Measurements from ENCODE around the gene CCL13.

Gene CCL13

GRCh38 chr17:34386697-34387550 lies 30.6 kb downstream of the CCL13 start:
- Histone ChIP-seq H3K9me3 (ENCODE audit: control insufficient read depth in 1 of 2, low read length in 2 of 2) (no peaks in the 10 kb centered on the region), H3K4me3 (ENCODE audit: low read depth in 1 of 2, low read length in 2 of 2) (no peak overlapping the region), H3K27me3 (ENCODE audit: low read depth, low read length) (no peaks in the 10 kb centered on the region), H3K36me3 (ENCODE audit: control insufficient read depth in 1 of 2, insufficient read depth in 2 of 2, low read length in 2 of 2) (no peaks in the 10 kb centered on the region), H3K27ac (ENCODE audit: low read length) (no peak overlapping the region), H3K4me1 (ENCODE audit: control insufficient read depth in 1 of 2, insufficient read depth in 2 of 2, low read length in 2 of 2) (peaks cover 0 to 3% of the 10 kb centered on the region in 2 donors)

DNA sequence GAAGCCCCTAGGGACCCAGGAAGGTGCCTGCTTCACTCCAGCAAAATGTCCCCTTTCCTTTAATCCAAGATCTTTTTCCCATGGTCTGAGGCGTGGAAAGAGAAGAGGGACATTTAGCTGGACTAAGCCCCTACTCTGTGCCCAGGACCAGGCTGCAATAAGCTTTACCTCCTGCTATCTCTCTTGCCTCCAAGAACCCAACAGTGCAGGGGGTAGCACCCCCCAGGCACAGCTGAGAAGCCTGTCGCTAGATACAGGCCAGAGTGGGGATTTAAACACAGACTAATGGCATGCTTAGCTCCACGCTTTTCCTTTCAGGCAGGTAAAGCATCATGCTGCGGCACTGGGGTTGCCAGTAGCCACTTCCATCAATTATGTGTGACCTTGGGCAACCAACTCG lies 31.3 kb downstream of the CCL13 start:
- Histone ChIP-seq H3K36me3 (ENCODE audit: control insufficient read depth in 1 of 2, insufficient read depth in 2 of 2, low read length in 2 of 2) (no peaks in the 10 kb centered on the region), H3K9me3 (ENCODE audit: control insufficient read depth in 1 of 2, low read length in 2 of 2) (no peaks in the 10 kb centered on the region), H3K4me1 (ENCODE audit: control insufficient read depth in 1 of 2, insufficient read depth in 2 of 2, low read length in 2 of 2) (peaks cover 0 to 3% of the 10 kb centered on the region in 2 donors), H3K27me3 (ENCODE audit: low read depth, low read length) (no peaks in the 10 kb centered on the region), H3K27ac (ENCODE audit: low read length) (no peak overlapping the region), H3K4me3 (ENCODE audit: low read depth in 1 of 2, low read length in 2 of 2) (no peak overlapping the region)

DNA sequence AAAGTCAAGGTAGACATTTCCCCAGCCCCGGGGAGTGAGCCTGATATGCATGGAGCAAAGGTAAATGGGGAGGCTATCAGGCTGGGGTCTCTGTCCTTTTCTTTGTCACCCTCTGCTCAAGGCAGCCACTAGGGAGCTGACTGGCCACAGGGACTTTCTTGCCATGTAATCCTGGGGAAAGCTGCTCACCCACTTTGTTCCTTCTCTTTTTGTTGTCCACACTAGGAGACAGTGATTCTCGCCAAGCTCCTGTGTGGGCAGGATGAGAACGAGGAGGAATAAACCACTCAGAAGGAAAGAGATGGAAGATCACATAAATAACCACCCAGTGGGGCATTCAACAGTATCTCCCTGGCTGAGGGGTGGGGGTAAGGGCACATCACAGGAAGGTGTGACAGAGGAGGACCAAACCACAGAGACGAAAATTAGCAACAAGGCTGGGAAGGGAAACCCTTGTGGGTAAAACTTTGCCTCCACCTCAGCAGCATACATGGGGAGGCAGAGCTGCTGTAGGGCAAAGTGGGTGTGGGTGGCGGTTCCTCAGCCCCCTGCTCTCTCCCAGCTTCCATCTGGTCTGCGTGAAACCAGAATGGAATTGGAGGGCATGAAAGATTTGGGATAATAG lies 33.0 kb downstream of the CCL13 start:
- H3K36me3 ChIP-seq (ENCODE audit: control insufficient read depth in 1 of 2, insufficient read depth in 2 of 2, low read length in 2 of 2): no peaks in the 10 kb centered on the region
- H3K27me3 ChIP-seq (ENCODE audit: low read depth, low read length): no peaks in the 10 kb centered on the region
- no peak overlapping the region for H3K27ac ChIP-seq (ENCODE audit: low read length)
- H3K4me3 ChIP-seq (ENCODE audit: low read depth in 1 of 2, low read length in 2 of 2): no peak overlapping the region
- H3K4me1 ChIP-seq (ENCODE audit: control insufficient read depth in 1 of 2, insufficient read depth in 2 of 2, low read length in 2 of 2): peaks cover 0 to 3% of the 10 kb centered on the region in 2 donors
- no peaks in the 10 kb centered on the region for H3K9me3 ChIP-seq (ENCODE audit: control insufficient read depth in 1 of 2, low read length in 2 of 2)

DNA sequence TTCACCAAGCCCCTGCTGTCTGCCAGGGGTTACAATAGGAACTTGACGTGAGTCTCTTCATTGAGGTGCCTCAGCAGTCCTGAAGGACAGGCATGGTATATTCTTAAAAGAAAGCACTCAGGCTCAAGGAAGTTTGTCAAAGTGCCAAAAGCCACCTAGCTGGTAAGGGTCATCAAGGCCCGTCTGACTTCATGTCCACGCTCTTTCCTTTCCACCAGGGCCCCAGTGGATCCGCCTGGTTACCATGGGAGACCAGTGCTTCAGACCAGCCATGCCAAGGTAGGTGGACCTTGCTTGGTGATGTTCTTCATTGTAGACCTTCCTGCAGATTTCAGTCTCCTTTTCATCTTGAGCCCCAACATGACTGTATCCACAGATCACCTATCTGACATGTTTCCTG lies 34.4 kb downstream of the CCL13 start:
- no peaks in the 10 kb centered on the region for H3K9me3 ChIP-seq (ENCODE audit: control insufficient read depth in 1 of 2, low read length in 2 of 2)
- H3K27ac ChIP-seq (ENCODE audit: low read length): no peak overlapping the region
- H3K27me3 ChIP-seq (ENCODE audit: low read depth, low read length): no peaks in the 10 kb centered on the region
- no peak overlapping the region for H3K4me3 ChIP-seq (ENCODE audit: low read depth in 1 of 2, low read length in 2 of 2)
- peaks cover 0 to 3% of the 10 kb centered on the region in 2 donors for H3K4me1 ChIP-seq (ENCODE audit: control insufficient read depth in 1 of 2, insufficient read depth in 2 of 2, low read length in 2 of 2)
- H3K36me3 ChIP-seq (ENCODE audit: control insufficient read depth in 1 of 2, insufficient read depth in 2 of 2, low read length in 2 of 2): no peaks in the 10 kb centered on the region

- no peaks in the 10 kb centered on the region for H3K36me3 ChIP-seq (ENCODE audit: control insufficient read depth in 1 of 2, insufficient read depth in 2 of 2, low read length in 2 of 2)
- no peak overlapping the region for H3K27ac ChIP-seq (ENCODE audit: low read length)
- H3K4me3 ChIP-seq (ENCODE audit: low read depth in 1 of 2, low read length in 2 of 2): no peak overlapping the region
- H3K9me3 ChIP-seq (ENCODE audit: control insufficient read depth in 1 of 2, low read length in 2 of 2): no peaks in the 10 kb centered on the region
- H3K27me3 ChIP-seq (ENCODE audit: low read depth, low read length): no peaks in the 10 kb centered on the region
- peaks cover 0 to 3% of the 10 kb centered on the region in 2 donors for H3K4me1 ChIP-seq (ENCODE audit: control insufficient read depth in 1 of 2, insufficient read depth in 2 of 2, low read length in 2 of 2)
These were observed 35.0 kb downstream of the CCL13 start for GRCh38 chr17:34391241-34391640.

GRCh38 chr17:34393401-34393800 lies 37.1 kb downstream of the CCL13 start:
- Histone ChIP-seq H3K27me3 (ENCODE audit: low read depth, low read length) (no peaks in the 10 kb centered on the region), H3K27ac (ENCODE audit: low read length) (no peak overlapping the region)

GRCh38 chr17:34397265-34397664 lies 41.0 kb downstream of the CCL13 start:
- H3K27me3 ChIP-seq (ENCODE audit: low read depth, low read length): no peaks in the 10 kb centered on the region
- H3K36me3 ChIP-seq (ENCODE audit: control insufficient read depth in 1 of 2, insufficient read depth in 2 of 2, low read length in 2 of 2): no peaks in the 10 kb centered on the region
- no peaks in the 10 kb centered on the region for H3K4me1 ChIP-seq (ENCODE audit: control insufficient read depth in 1 of 2, insufficient read depth in 2 of 2, low read length in 2 of 2)
- no peak overlapping the region for H3K4me3 ChIP-seq (ENCODE audit: low read depth in 1 of 2, low read length in 2 of 2)
- H3K27ac ChIP-seq (ENCODE audit: low read length): no peak overlapping the region
- H3K9me3 ChIP-seq (ENCODE audit: control insufficient read depth in 1 of 2, low read length in 2 of 2): no peaks in the 10 kb centered on the region

More at GRCh38 chr17:34393401-34393800, 37.1 kb downstream of the CCL13 start:
- Histone ChIP-seq H3K36me3 (ENCODE audit: control insufficient read depth in 1 of 2, insufficient read depth in 2 of 2, low read length in 2 of 2) (no peaks in the 10 kb centered on the region), H3K4me1 (ENCODE audit: control insufficient read depth in 1 of 2, insufficient read depth in 2 of 2, low read length in 2 of 2) (no peaks in the 10 kb centered on the region), H3K4me3 (ENCODE audit: low read depth in 1 of 2, low read length in 2 of 2) (no peak overlapping the region), H3K9me3 (ENCODE audit: control insufficient read depth in 1 of 2, low read length in 2 of 2) (no peaks in the 10 kb centered on the region)

DNA sequence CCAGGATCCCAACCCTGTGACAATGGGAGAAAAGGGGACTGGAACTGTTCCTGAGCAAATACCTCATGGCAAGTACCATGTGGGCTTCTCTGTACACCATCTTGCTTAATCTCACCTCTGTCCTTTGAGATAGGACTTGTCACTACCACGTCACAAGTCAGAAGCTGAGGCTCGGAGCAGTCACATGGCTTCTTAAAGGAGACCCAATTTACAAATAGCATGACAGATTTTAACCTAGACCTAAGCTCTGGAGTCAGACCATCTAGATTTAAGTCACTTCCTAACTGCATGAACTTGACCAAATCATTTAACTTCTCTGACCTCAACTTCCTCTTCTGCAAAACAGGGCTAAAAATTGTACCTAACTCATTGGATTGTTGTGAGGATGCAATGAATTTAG lies 42.7 kb downstream of the CCL13 start:
- H3K27me3 ChIP-seq (ENCODE audit: low read depth, low read length): no peaks in the 10 kb centered on the region
- H3K27ac ChIP-seq (ENCODE audit: low read length): no peak overlapping the region

GRCh38 chr17:34399725-34400124 lies 43.4 kb downstream of the CCL13 start:
- H3K36me3 ChIP-seq (ENCODE audit: control insufficient read depth in 1 of 2, insufficient read depth in 2 of 2, low read length in 2 of 2): no peaks in the 10 kb centered on the region
- no peak overlapping the region for H3K4me3 ChIP-seq (ENCODE audit: low read depth in 1 of 2, low read length in 2 of 2)
- no peaks in the 10 kb centered on the region for H3K4me1 ChIP-seq (ENCODE audit: control insufficient read depth in 1 of 2, insufficient read depth in 2 of 2, low read length in 2 of 2)
- H3K9me3 ChIP-seq (ENCODE audit: control insufficient read depth in 1 of 2, low read length in 2 of 2): no peaks in the 10 kb centered on the region
- no peak overlapping the region for H3K27ac ChIP-seq (ENCODE audit: low read length)
- H3K27me3 ChIP-seq (ENCODE audit: low read depth, low read length): no peaks in the 10 kb centered on the region

More for the DNA sequence above, 42.7 kb downstream of the CCL13 start:
- H3K4me1 ChIP-seq (ENCODE audit: control insufficient read depth in 1 of 2, insufficient read depth in 2 of 2, low read length in 2 of 2): no peaks in the 10 kb centered on the region
- no peaks in the 10 kb centered on the region for H3K9me3 ChIP-seq (ENCODE audit: control insufficient read depth in 1 of 2, low read length in 2 of 2)
- H3K36me3 ChIP-seq (ENCODE audit: control insufficient read depth in 1 of 2, insufficient read depth in 2 of 2, low read length in 2 of 2): no peaks in the 10 kb centered on the region
- no peak overlapping the region for H3K4me3 ChIP-seq (ENCODE audit: low read depth in 1 of 2, low read length in 2 of 2)

DNA sequence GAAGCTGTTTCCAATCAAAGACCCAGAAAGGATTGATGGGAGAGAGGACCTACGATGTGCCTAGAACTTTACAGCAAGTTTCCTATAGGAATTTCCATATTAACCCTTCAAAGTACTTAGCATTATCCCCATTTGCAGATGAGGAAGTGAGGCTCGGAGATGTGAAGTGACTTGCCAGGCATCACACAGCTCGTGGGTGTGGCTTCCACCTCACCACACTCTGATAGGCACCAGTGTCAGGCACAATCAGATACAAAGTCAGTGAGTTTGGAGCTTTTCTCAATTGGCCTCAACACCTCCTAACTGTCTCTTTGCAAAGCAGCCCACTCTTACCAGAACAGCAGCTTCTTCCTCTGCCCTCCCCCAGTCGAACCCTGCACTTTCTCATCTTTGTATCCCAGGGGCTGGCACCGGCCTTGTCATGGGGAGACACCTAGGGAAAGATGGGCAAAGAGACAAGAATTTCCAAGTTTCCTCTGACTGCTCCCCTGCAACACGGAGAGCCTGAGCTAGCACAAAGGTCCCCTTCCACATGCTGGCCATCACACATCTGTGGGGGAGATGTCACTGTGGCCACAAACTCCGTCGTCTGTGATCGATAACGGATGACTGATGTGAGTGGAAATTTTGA lies 44.1 kb downstream of the CCL13 start:
- Histone ChIP-seq H3K36me3 (ENCODE audit: control insufficient read depth in 1 of 2, insufficient read depth in 2 of 2, low read length in 2 of 2) (no peaks in the 10 kb centered on the region), H3K9me3 (ENCODE audit: control insufficient read depth in 1 of 2, low read length in 2 of 2) (no peaks in the 10 kb centered on the region), H3K27me3 (ENCODE audit: low read depth, low read length) (no peaks in the 10 kb centered on the region), H3K4me1 (ENCODE audit: control insufficient read depth in 1 of 2, insufficient read depth in 2 of 2, low read length in 2 of 2) (no peaks in the 10 kb centered on the region), H3K27ac (ENCODE audit: low read length) (no peak overlapping the region), H3K4me3 (ENCODE audit: low read depth in 1 of 2, low read length in 2 of 2) (no peak overlapping the region)

DNA sequence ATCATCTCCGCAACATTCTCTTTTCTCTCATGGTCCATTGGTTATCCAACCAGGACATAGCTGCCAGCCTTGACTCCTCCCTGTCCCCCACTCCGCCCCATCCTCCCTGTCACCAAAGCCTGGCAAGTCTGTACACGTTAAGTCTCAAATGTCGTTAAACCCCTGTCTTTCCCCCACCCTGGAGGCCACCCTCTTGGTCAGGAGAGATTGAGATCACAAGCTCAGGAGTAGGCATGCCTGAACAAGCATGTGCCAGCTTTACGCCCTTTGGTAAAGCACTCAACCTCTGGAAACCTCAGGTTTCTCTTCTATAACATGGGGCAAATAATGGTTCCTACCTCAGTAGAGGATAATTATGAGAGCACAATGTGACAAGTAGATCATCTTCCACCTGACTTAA lies 44.9 kb downstream of the CCL13 start:
- Histone ChIP-seq H3K4me3 (ENCODE audit: low read depth in 1 of 2, low read length in 2 of 2) (no peak overlapping the region), H3K27ac (ENCODE audit: low read length) (no peak overlapping the region), H3K9me3 (ENCODE audit: control insufficient read depth in 1 of 2, low read length in 2 of 2) (no peaks in the 10 kb centered on the region), H3K27me3 (ENCODE audit: low read depth, low read length) (no peaks in the 10 kb centered on the region), H3K4me1 (ENCODE audit: control insufficient read depth in 1 of 2, insufficient read depth in 2 of 2, low read length in 2 of 2) (no peaks in the 10 kb centered on the region), H3K36me3 (ENCODE audit: control insufficient read depth in 1 of 2, insufficient read depth in 2 of 2, low read length in 2 of 2) (no peaks in the 10 kb centered on the region)

Measured in muscle layer of duodenum (tissue), 2 donors.